Glomerular visceral epithelial cell (primary cell): ENCODE data around the gene SPTAN1.
"Not testable (repeated sequence)": the region's sequence is repeated elsewhere in the genome, so short reads cannot be mapped to it uniquely, and the experiment has no call there.

Source experiments
- DNase-seq: peaks from one replicate; pipeline ENCODE4 v3.0.0-alpha.2; 2016; ENCODE audit errors: extremely low spot score

The SPTAN1 gene

GRCh38 chr9:128657796-128658195 lies 105.4 kb downstream of the SPTAN1 start:
- no peak for DNase-seq

- DNase-seq = not testable (repeated sequence)
These were observed 114.1 kb downstream of the SPTAN1 start for GRCh38 chr9:128666481-128666941.

- no peak for DNase-seq
These were observed 117.4 kb downstream of the SPTAN1 start for GRCh38 chr9:128669786-128670185.

GRCh38 chr9:128675382-128675781 lies 123.0 kb downstream of the SPTAN1 start:
- DNase-seq = no peak

GRCh38 chr9:128677794-128678193 lies 125.4 kb downstream of the SPTAN1 start:
- DNase-seq = no peak
